NB4 (cell line): Measurements from ENCODE around the gene BDNF.

ENCODE experiments used
- MAX ChIP-seq: IDR thresholded peaks from 2 replicates; pipeline ENCODE4 v1.6.1; 2011; ENCODE audit warnings: low read depth, low read length
- MYC ChIP-seq: IDR thresholded peaks from 2 replicates; pipeline ENCODE4 v1.6.1; 2011; ENCODE audit warnings: low read depth, low read length
- POLR2A ChIP-seq: IDR thresholded peaks from 2 replicates; pipeline ENCODE4 v1.6.1; 2011; ENCODE audit warnings: mild to moderate bottlenecking; ENCODE audit not compliant: insufficient read length; ENCODE audit errors: extremely low read depth
- TF ChIP-seq, protein P1 (sequence below): IDR thresholded peaks from one replicate; pipeline ENCODE4 v1.5.1; 2012; ENCODE audit warnings: low read depth, low read length

DNA sequence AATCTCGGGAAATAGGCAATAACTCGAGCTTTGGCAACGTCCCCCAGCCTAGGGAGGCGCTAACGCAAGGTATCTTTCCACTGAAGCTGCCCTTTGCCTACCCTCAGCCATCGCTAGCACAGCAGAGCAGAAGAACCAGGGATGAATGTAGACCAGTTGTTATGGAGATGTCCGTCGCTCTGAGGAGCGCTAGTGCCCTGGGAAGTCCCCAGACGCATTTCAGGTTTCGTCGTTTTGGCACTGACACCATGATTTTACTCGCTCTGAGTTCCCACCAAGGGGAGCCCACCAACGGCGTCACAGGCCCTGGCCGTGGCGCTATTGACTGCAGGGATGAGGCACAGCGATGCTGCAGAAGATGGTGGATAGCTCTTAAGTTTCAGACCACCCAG lies 22.7 kb upstream of the BDNF start:
- TF ChIP-seq, protein P1, sequence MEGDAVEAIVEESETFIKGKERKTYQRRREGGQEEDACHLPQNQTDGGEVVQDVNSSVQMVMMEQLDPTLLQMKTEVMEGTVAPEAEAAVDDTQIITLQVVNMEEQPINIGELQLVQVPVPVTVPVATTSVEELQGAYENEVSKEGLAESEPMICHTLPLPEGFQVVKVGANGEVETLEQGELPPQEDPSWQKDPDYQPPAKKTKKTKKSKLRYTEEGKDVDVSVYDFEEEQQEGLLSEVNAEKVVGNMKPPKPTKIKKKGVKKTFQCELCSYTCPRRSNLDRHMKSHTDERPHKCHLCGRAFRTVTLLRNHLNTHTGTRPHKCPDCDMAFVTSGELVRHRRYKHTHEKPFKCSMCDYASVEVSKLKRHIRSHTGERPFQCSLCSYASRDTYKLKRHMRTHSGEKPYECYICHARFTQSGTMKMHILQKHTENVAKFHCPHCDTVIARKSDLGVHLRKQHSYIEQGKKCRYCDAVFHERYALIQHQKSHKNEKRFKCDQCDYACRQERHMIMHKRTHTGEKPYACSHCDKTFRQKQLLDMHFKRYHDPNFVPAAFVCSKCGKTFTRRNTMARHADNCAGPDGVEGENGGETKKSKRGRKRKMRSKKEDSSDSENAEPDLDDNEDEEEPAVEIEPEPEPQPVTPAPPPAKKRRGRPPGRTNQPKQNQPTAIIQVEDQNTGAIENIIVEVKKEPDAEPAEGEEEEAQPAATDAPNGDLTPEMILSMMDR: no peak
- TF ChIP-seq MAX: no peak
- TF ChIP-seq POLR2A: no peak
- no peak for TF ChIP-seq MYC
